Body of pancreas (tissue), 4 donors: ENCODE results near the gene PAX6. TPM values are rescaled to one million over a fixed set of nuclear protein-coding genes. Genes with fewer than 3 reads are reported as not detected.

ENCODE experiments used
- ATAC-seq: fragments of 150-250 bp; one replicate; pipeline ENCODE4 v1.9.1; 2016
- DNase-seq, 4 donors: peaks; one replicate each; pipeline ENCODE4 v3.0.0-alpha.2; 2019
- H3K27ac ChIP-seq, 4 donors: fragments of 200-600 bp; sonication (generic); 1 replicate in 3 of 4; 2 replicates in 1 of 4; pipeline versions ENCODE4 v1.5.1 to v1.6.1; 2016 to 2019; ENCODE audit warnings: mild to moderate bottlenecking in 1 of 4, mixed read lengths in 1 of 4, moderate library complexity in 1 of 4
- H3K27me3 ChIP-seq, 2 donors: fragments of 200-600 bp; sonication (generic); one replicate each; pipeline ENCODE4 v1.6.0; 2016; ENCODE audit warnings: mild to moderate bottlenecking in 1 of 2
- H3K36me3 ChIP-seq, 2 donors: fragments of 200-600 bp; sonication (generic); replicated peaks in 1 of 2; 2 replicates each; pipeline ENCODE4 v1.5.1; 2016; ENCODE audit warnings: low read depth in 2 of 2; ENCODE audit not compliant: insufficient read depth in 1 of 2
- H3K4me1 ChIP-seq: fragments of 200-600 bp; sonication (generic); one replicate; pipeline ENCODE4 v1.6.0; 2016
- H3K4me3 ChIP-seq, 2 donors: fragments of 200-600 bp; sonication (generic); 1 replicate in 1 of 2; 2 replicates in 1 of 2; pipeline ENCODE4 v1.5.1; 2016 to 2019
- H3K9me3 ChIP-seq, 3 donors: fragments of 200-600 bp; sonication (generic); 1 replicate in 2 of 3; 2 replicates in 1 of 3; pipeline ENCODE4 v1.5.1; 2016
- CTCF ChIP-seq, 7 experiments: fragments of 450-650 bp in 4 of 7; fragments of 200-600 bp in 3 of 7; sonication (generic) in 3 of 7; IDR thresholded peaks; one replicate each; pipeline ENCODE4 v1.5.1; 2016 to 2019; ENCODE audit warnings: antibody characterized with exemption in 7 of 7
- POLR2A ChIP-seq, 3 donors: fragments of 450-650 bp; IDR thresholded peaks; one replicate each; pipeline ENCODE4 v1.6.1; 2016; ENCODE audit warnings: antibody characterized with exemption in 3 of 3, mild to moderate bottlenecking in 2 of 3
- WGBS, 2 donors: methylation state at CpG; one replicate each; pipeline ENCODE4 v1.1.5; 2017; 5-methylcytosine and 5-hydroxymethylcytosine counted together
- intact Hi-C: fragments of 100-400 bp; cut with DNase I; formaldehyde crosslinking; loops from one replicate; pipeline ENCODE4 v1.15.1; 2023
- total RNA-seq, 2 donors: library from RNA; depleted of rRNA; stranded (reverse); fragments of >200 nt; gene quantifications; one replicate each; pipeline ENCODE4 v1.1.0, GENCODE V29; 2016

The PAX6 gene
- total RNA-seq, 2 donors from 2014 or later, result 10.2 to 12.5 TPM

GRCh38 chr11:31821235-31821764, 10.2 kb upstream of the PAX6 start:
- no peak for DNase-seq
- Histone ChIP-seq H3K4me1 (peaks cover 31% of the 10 kb centered on the region), H3K36me3 (no peaks in the 10 kb centered on the region), H3K27me3 (peaks cover 0 to 61% of the 10 kb centered on the region in 2 donors), H3K9me3 (no peaks in the 10 kb centered on the region), H3K27ac (no peak overlapping the region), H3K4me3 (no peak overlapping the region)
- intact Hi-C loops, result no loop called here
- WGBS, 2 donors, result 11 to 21% methylated on average over 5 of the region's 5 CpGs
- ATAC-seq, result no peak
- TF ChIP-seq CTCF (IDR thresholded peaks at IDR 0.05), result no peak
- no peak for TF ChIP-seq POLR2A (IDR thresholded peaks at IDR 0.05)

- Histone ChIP-seq H3K4me1 (peaks cover 38% of the 10 kb centered on the region), H3K36me3 (no peaks in the 10 kb centered on the region), H3K27me3 (peaks cover 0 to 61% of the 10 kb centered on the region in 2 donors), H3K4me3 (no peak overlapping the region), H3K9me3 (no peaks in the 10 kb centered on the region), H3K27ac (no peak overlapping the region)
- DNase-seq (no peak), ATAC-seq (no peak)
- TF ChIP-seq CTCF (IDR thresholded peaks at IDR 0.05) (no peak), POLR2A (IDR thresholded peaks at IDR 0.05) (no peak)
- WGBS, 2 donors, result 15 to 19% methylated on average over 11 to 15 of the region's 15 CpGs
- intact Hi-C loops, result no loop called here
These were observed 9.3 kb upstream of the PAX6 start for GRCh38 chr11:31820438-31820818.

DNA sequence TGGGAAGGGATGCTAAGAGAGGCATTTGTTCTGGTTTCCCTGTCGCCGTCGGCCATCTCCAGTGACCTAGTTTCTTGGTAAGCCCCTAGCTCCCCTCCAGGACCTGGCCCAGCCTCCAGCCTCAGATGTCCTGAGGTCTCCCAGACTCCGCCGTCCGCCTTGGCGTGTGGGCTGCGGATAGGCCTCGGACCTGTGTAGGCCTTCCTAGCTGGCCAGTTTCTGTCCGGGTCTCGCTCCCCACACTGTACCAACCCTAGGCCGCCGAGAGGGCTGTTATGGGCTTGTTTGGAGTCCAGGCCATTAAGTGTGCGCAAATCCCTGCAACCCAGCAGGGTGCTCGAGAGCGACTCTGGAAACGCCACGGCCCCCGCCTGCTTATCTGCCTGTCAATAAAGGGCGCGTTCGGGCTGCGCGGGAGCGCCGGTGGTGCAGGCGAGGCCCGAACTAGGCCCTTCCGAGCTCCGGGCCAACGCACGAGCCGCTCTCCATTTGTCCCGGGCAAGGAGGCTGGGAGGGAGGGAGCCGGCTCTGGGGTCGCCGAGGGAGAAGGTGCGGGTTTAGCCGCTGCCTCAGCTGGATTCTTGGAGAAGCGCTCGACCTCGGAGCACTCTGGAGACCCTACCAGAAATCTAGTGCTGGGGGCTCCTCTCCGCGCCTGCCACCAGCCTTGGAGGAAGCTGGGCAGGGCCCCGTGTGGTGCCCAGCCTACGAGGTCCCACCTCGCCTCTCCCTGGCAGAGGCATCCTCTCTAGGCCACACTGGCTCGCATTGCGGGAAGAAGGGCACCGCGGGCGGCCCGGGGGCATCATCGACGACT, 8.7 kb upstream of the PAX6 start:
- Histone ChIP-seq H3K27me3 (peaks cover 0 to 60% of the 10 kb centered on the region in 2 donors), H3K9me3 (no peaks in the 10 kb centered on the region), H3K27ac (no peak overlapping the region), H3K4me3 (no peak overlapping the region), H3K36me3 (no peaks in the 10 kb centered on the region), H3K4me1 (peaks cover 38% of the 10 kb centered on the region)
- TF ChIP-seq POLR2A (IDR thresholded peaks at IDR 0.05), result peak in 1 of 3 donors; percentile 42
- TF ChIP-seq CTCF (IDR thresholded peaks at IDR 0.05), result no peak
- intact Hi-C loops, result no loop called here
- DNase-seq (peak in 2 of 4 donors; percentile 46 to 54), ATAC-seq (no peak)
- 14 to 24% methylated on average over 12 to 55 of the region's 55 CpGs for WGBS, 2 donors

DNA sequence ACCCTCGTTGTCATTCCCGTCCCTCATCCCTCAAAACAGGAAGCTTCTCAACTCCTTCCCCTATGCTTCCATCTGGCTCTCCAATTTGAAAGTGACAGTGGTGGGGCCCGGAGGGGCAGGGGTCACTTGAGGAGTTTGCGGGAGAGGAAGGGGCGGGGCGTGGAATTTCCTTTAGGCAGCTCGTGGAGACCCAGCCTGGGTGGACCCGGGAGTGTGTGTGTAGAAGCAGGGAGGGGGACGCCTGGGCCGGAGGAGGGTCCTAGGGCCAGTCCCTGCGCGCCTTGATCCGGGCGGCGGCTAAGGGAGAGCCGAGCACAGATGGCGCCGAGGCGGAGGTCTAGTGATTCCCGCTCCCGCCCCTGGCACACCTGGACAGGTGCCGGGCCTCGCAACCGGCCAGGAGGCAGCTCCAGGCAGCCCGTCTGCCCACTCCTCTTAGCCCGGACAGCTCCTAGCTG, 7.8 kb upstream of the PAX6 start:
- intact Hi-C loops, result no loop called here
- no peak overlapping the region for H3K4me3 ChIP-seq
- WGBS, 2 donors, result 19 to 28% methylated on average over 26 of the region's 26 CpGs

More for the DNA sequence above, 7.8 kb upstream of the PAX6 start:
- no peak for ATAC-seq
- TF ChIP-seq POLR2A (IDR thresholded peaks at IDR 0.05), result no peak
- no peak for TF ChIP-seq CTCF (IDR thresholded peaks at IDR 0.05)
- Histone ChIP-seq H3K27me3 (peaks cover 0 to 60% of the 10 kb centered on the region in 2 donors), H3K4me1 (peaks cover 46% of the 10 kb centered on the region), H3K27ac (no peak overlapping the region), H3K9me3 (no peaks in the 10 kb centered on the region), H3K36me3 (no peaks in the 10 kb centered on the region)
- no peak for DNase-seq
